Stimulated activated naive CD4-positive, alpha-beta T cell (primary cell): ENCODE measurements around the gene STARD4.

Source experiments
- DNase-seq, 6 experiments: peaks; one replicate each; lab custom pipeline; 2025; lab: John Stamatoyannopoulos, UW

STARD4 gene, protein sequence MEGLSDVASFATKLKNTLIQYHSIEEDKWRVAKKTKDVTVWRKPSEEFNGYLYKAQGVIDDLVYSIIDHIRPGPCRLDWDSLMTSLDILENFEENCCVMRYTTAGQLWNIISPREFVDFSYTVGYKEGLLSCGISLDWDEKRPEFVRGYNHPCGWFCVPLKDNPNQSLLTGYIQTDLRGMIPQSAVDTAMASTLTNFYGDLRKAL

GRCh38 chr5:111512375-111513130 lies at the start of gene STARD4:
Gene STARD4, minus strand, starts transcription at chr5:111512535. Its CDS starts 5,102 bp downstream, at chr5:111507433.
- peak; percentile 86 to 92 (median 90) for DNase-seq

- DNase-seq, result no peak
Observed at GRCh38 chr5:111559680-111560079, 47.3 kb upstream of the STARD4 start.

- no peak for DNase-seq
Observed at GRCh38 chr5:111557686-111558085, 45.4 kb upstream of the STARD4 start.

DNA sequence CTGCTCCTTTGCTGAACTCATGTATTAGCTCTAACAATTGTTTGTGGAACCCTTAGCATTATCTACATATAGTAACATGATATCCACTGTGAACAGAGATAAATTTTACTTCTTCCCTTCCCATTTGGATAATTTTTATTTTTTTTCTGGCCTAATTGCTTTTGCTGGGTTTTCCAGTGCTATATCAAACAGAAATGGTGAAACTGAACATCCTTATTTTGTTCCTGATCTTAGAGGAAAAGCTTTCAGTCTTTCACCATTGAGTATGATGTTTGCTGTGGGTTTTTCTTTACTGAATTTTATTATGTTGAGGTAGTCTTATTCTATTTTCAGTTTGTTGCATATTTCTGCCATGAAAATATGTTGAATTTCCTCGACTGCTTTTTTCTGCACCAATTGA lies 44.8 kb upstream of the STARD4 start:
- no peak for DNase-seq

DNA sequence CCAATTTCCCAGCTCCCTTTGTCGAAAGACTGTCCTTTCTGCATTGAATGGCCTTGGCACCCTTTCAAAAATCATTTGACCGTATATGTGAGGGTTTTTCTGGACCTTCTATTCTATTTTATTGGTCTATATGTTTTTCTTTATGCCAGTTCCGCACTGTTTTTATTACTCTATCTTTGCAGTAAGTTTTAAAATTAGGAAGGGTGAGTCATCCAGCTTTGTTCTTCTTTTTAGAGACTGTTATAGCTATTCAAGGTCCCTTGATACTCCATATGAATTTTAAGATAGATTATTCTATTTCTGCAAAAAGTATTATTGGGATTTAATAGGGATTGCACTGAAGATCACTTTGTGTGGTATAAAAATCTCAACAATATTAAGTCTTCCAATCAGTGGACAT lies 44.2 kb upstream of the STARD4 start:
- DNase-seq, result no peak

DNA sequence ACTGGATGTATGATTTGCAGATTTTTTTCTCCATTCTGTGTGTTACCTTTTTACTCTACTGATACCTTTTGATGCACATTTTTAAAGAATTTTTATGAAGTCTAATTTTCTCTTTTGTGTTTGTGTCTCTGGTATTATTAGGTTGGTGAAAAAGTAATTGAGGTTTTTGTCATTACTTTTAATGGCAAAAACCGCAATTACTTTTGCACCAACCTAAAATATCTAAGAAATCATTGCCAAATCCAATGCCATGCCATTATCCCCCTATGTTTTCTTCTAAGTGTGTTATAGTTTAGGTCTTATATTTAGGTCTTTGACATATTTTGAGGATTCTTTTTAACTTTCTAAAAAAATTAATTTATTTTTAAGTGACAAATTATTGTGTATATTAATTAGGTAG lies 43.4 kb upstream of the STARD4 start:
- DNase-seq, result no peak

- no peak for DNase-seq
Observed at GRCh38 chr5:111553868-111554267, 41.5 kb upstream of the STARD4 start.

- no peak for DNase-seq
Observed at GRCh38 chr5:111552896-111553295, 40.6 kb upstream of the STARD4 start.

GRCh38 chr5:111552492-111552891 lies 40.2 kb upstream of the STARD4 start:
- no peak for DNase-seq

DNA sequence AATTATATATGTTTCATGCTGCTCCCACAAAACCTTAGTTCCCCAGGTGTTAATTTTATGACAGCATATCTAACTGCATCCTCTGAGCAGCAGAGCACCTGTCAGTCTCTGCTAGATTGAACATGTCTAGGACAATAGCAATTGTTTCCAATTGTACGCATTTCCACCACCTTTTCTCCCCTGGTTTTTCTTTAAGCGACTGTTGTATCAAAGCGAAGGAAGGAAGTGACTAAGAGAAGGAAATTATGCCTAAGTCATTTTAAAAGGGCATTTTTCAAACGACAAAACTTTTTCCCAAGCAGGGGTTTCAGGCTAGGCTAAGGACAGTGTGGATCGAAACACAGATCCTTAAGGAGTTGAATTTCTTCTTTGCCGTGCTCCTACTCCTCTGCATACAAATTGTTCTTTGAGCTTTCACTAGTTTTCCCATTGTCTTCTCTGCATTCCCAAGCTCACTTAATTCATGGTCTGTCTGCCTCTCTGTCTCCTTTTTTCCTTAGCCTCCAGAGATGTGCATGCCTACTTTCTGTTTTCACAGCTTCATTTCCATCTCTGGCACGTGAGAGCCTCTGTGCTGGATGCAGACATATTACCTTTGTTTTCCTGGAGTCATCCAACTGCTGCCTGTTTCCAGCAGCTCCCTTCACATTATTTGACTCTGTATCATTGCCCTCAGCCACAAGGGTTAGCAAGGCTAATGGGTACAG lies 39.4 kb upstream of the STARD4 start:
- DNase-seq, result no peak

DNA sequence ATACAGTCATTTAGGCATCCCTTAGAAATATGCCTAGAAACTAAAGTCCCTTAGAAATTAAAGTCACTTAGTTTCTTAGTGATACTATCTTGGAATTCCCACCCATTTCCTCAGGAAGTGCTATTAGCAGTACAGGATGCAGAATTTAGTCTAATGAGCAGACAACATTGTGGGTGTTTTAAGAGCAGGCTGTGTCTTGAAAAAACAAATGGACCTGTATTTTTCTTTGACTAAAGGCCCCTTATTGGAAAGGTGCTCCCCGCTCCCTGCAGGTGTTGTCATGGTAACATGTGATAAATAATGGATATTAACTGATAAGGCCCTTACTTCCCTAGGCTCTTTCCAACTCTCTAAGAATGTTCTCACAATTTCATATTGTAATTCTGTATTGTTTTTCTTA lies 38.8 kb upstream of the STARD4 start:
- DNase-seq, result no peak

DNA sequence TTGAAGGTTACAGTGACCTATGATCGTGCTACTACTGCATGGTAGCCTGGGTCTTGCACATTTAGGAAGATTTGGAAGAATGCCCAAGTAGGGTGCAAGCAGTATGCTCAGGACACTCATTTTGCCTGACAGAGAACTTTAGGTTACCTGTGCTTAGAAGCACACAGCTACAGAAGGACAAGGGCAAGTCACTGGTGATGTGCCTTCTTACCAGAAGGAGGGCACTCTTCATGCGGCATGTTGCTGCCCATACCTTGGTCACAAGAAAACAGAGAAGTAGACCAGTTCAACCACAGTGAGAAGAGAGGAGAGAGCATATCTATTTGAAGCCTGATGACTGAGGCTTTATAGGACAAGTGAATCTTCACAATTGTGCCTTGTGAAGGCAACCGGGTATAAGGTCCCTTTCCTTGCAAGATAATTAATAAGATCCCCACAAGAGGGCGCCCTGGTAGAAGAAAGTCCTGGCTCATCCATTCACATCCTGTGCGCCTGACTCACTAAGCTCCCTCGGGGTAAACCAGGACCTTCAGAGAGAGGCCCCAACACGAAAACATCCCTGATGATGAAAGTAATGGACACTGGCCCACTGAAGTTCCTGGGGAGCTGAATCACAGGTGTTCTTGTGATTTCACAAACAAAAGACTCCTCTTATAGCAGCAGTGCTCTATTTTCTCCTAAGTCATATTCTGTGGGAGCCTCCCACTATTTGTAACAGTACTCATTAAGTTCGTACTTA lies 38.1 kb upstream of the STARD4 start:
- peak; percentile 27 to 81 (median 44) for DNase-seq

DNA sequence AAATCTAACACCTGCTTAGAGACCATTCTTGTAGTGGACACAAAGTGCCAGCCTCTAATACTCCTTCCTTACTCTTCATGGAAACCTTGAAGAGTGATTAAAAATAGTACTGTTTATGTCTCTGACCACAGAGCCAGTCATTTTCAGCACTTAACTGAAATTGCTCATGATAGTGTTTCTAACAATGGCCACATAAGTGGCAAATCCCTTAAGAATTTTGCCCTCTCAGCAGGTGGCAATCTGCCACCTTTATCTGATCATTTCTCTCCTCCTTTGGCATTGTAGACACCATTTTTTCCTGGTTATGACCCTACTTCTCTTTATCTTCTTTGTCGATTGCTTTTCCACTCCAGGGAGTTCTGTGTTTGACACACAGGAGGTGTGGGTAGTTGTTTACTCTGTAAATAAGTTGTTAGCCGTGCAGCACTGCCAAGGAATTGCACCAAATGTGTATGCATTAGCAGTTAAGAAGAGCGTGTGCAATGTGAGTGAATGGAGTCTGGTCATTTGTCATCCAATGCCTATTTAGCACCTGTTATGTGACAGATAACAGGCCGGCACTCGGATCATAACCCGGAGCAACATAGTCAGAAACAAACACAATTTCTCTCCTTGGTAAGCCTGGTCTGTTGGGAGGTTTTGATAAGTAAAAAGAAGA lies 36.8 kb upstream of the STARD4 start:
- DNase-seq, result no peak

GRCh38 chr5:111548348-111548950 lies 36.1 kb upstream of the STARD4 start:
- no peak for DNase-seq

DNA sequence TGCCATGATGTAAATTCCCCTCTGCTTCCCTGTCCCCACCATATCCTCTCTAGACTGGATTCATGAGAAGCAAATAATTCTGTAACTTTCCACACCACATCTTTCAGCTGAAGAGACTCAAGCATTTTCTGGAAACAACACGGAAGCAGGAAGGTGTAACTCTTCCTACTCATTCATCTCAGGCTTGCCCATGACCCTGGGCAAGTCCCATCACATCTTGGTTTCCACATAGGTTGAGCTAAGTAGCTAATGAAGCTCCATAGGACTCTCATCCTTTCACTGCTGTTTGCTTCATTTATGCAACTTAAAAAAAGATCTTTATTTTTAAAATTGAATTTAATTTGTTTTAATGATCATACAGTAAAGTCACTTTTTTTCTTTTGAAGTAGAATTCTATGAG lies 32.7 kb upstream of the STARD4 start:
- no peak for DNase-seq

DNA sequence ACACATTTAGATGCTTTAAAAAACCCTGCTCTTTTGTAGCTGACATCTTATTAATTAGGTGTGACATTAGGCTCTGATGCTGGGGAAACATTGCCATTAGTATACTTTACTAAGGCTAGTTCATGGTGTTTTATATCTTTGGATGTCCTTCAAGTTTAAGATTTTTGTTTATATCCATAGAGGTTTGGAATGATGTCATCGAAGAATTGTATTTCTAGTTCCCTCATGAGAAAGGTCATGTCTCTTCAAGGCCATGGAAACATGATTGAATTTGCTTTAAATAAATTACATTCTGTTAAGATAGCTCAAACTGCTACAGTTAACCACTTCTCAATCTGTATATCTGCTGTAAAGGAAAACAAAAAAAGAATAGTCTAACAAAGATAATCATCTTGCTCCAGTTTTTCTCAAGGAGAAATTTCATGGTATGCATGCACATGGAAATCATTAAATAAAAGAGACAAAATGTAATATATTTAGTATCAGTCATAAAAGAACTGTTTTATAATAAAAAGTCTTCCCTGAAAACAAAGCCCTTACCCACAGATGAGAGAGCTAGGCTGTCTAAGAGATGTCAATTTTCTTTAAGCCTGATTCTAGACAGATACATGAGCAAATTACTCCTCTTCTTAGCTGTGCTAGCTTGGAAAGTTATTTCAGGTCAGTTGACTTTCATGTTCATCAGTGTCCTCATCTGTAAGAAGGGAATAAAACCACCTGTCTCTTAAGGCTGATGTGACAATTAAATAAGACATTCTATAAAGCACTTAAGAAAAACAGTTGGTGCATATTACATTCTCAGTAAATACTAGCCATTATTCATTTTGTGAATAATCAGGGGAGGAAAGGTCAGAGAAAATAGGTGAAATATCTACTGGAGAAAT lies 25.0 kb upstream of the STARD4 start:
- DNase-seq, result no peak

DNA sequence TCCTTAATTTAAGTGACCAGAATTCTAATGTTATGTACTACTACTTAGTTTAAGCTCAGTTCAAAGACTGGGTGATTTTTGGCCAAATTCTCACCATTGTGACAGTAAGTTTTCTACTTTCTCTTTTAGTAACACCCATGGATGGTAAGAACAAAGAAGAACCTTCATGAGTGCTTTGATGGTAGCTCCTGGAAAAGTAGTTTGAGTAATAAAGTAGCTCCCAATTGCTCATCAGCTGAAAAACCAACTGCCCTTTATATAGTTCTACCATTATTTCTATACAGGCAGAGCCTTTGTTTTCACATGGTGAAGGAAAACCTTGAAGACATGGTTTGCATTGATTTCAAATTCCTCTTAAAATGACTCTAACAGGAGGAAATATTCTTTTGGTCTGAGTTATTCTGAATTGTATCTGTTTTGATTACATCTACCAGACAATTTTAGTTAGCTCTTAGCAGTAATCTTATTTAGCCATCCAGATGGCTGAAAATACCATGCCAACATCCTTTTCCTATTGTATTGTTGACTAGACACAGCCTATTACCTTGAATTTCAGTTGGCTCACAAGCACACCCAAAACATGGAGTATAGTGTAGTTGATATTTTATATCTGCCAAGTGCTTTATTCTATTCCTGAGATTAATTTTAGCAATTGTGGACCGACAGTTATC lies 23.7 kb upstream of the STARD4 start:
- no peak for DNase-seq

- no peak for DNase-seq
Observed at GRCh38 chr5:111532886-111533582, 20.7 kb upstream of the STARD4 start.

- DNase-seq, result peak; percentile 68 to 85 (median 78)
Observed at GRCh38 chr5:111530298-111530740, 18.0 kb upstream of the STARD4 start.
